Uterus (tissue), 2 donors: ENCODE results near the gene CLDN22.

ENCODE experiments used
- CTCF ChIP-seq, 4 experiments: fragments of 200-600 bp in 2 of 4; fragments of 450-650 bp in 2 of 4; sonication (generic) in 2 of 4; IDR thresholded peaks; one replicate each; pipeline ENCODE4 v1.5.1; 2016 to 2019; ENCODE audit warnings: antibody characterized with exemption in 4 of 4, mild to moderate bottlenecking in 2 of 4, moderate library complexity in 1 of 4
- POLR2A ChIP-seq, 2 donors: fragments of 450-650 bp; IDR thresholded peaks; one replicate each; pipeline ENCODE4 v1.6.1; 2016; ENCODE audit warnings: antibody characterized with exemption in 2 of 2, mild to moderate bottlenecking in 1 of 2, moderate library complexity in 1 of 2

GRCh38 chr4:183358215-183358755 lies 38.2 kb upstream of the CLDN22 start:
- TF ChIP-seq CTCF (IDR thresholded peaks at IDR 0.05) (no peak), POLR2A (IDR thresholded peaks at IDR 0.05) (no peak)
